Amygdala (tissue), 56 donors: ENCODE data around the gene DNAJA1.

Source experiments
- DNase-seq, 56 donors: peaks; one replicate each; lab custom pipeline; 2025; lab: John Stamatoyannopoulos, UW

Gene DNAJA1

GRCh38 chr9:33025572-33026342 is 684 bp downstream of the DNAJA1 start:
- DNase-seq, result peak in 47 of 56 donors; percentile 31 to 92 (median 61)

- no peak for DNase-seq
Observed at GRCh38 chr9:33029231-33029786, 4.2 kb downstream of the DNAJA1 start.

- DNase-seq, result no peak
Observed at GRCh38 chr9:33030285-33030684, 5.2 kb downstream of the DNAJA1 start.

- DNase-seq, result no peak
Observed at GRCh38 chr9:33032292-33032691, 7.2 kb downstream of the DNAJA1 start.

GRCh38 chr9:33032865-33033264 is 7.8 kb downstream of the DNAJA1 start:
- no peak for DNase-seq

GRCh38 chr9:33040792-33041431 is 15.8 kb downstream of the DNAJA1 start:
- no peak for DNase-seq

GRCh38 chr9:33041432-33042188 is 16.5 kb downstream of the DNAJA1 start:
- DNase-seq, result no peak

- no peak for DNase-seq
Observed at GRCh38 chr9:33042473-33042872, 17.4 kb downstream of the DNAJA1 start.

GRCh38 chr9:33043671-33044070 is 18.6 kb downstream of the DNAJA1 start:
- no peak for DNase-seq

- peak in 54 of 56 donors; percentile 20 to 83 (median 69) for DNase-seq
Observed at GRCh38 chr9:33044162-33044673, 19.1 kb downstream of the DNAJA1 start.

GRCh38 chr9:33044677-33045282 is 19.7 kb downstream of the DNAJA1 start:
- peak in 12 of 56 donors; percentile 2 to 40 (median 15) for DNase-seq

GRCh38 chr9:33046061-33046460 is 21.0 kb downstream of the DNAJA1 start:
- no peak for DNase-seq

GRCh38 chr9:33048054-33048465 is 23.0 kb downstream of the DNAJA1 start:
- no peak for DNase-seq

- DNase-seq, result no peak
Observed at GRCh38 chr9:33049680-33050361, 24.7 kb downstream of the DNAJA1 start.

GRCh38 chr9:33051144-33051543 is 26.1 kb downstream of the DNAJA1 start:
- no peak for DNase-seq

- DNase-seq, result no peak
Observed at GRCh38 chr9:33065157-33066076, 40.3 kb downstream of the DNAJA1 start.

GRCh38 chr9:33068991-33069390 is 43.9 kb downstream of the DNAJA1 start:
- DNase-seq, result no peak
